Measurements from ENCODE around the gene PTDSS2. TPM values are rescaled to one million over a fixed set of nuclear protein-coding genes. Genes with fewer than 3 reads are reported as not detected.
A peak's percentile ranks its signal among the peaks of the same experiment; 100 is the strongest.

PTDSS2 gene
- total RNA-seq, 1 donor from 2014 or later: 32.9 TPM

DNA sequence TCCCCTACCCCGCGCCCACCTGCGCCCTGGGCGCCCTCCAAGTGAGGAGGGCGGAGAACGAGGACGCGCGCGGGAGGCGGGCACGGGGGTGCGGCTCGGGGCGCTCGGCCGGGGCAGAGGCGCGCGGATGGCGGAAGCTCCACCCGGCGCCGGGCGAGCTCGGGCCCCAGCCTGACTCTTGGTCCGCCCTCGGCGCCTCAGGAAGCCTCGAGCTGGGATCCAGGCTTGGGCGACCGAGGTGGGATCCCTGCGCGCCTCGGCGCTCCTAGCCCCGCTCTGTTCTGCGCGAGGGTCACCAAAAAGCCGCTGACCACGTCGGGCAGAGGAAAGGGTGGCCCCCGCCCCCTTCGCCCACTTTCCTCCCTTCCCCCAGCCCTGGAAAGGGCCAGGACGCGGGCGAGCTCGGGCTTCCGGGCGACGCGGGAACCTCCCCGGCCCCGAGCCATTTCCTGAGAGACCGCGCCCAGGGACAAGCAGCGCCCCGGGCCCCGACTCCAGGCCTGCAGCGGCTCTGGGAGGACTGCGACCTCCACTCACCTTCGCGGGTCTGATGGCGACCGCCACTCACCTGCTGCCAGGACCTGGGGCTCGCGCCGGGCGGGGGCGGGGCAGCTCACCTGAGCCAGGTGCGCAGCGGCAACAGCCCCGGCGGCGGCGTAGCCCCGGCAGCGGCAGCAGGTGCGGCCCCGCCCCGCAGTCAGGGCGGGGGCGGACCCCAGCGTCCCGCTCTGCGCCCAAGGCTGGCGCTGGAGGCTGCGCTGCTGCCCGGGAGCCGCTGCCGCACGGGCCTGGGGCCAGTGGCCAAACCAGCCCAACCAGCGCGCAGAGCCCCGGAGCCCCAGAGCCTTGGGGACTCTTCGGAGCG lies 33.1 kb upstream of the PTDSS2 start:
- ATAC-seq (peak; percentile 82 to 90), DNase-seq (peak; percentile 85)
- Histone ChIP-seq H3K4me3 (peak overlapping the region; percentile 74), H3K9me3 (no peaks in the 10 kb centered on the region), H3K4me1 (peaks cover 38% of the 10 kb centered on the region), H3K27me3 (ENCODE audit: low read depth) (no peaks in the 10 kb centered on the region), H3K36me3 (no peaks in the 10 kb centered on the region), H3K27ac (peak overlapping the region; percentile 94)
- TF ChIP-seq, protein P1, sequence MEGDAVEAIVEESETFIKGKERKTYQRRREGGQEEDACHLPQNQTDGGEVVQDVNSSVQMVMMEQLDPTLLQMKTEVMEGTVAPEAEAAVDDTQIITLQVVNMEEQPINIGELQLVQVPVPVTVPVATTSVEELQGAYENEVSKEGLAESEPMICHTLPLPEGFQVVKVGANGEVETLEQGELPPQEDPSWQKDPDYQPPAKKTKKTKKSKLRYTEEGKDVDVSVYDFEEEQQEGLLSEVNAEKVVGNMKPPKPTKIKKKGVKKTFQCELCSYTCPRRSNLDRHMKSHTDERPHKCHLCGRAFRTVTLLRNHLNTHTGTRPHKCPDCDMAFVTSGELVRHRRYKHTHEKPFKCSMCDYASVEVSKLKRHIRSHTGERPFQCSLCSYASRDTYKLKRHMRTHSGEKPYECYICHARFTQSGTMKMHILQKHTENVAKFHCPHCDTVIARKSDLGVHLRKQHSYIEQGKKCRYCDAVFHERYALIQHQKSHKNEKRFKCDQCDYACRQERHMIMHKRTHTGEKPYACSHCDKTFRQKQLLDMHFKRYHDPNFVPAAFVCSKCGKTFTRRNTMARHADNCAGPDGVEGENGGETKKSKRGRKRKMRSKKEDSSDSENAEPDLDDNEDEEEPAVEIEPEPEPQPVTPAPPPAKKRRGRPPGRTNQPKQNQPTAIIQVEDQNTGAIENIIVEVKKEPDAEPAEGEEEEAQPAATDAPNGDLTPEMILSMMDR (IDR thresholded peaks at IDR 0.05): no peak
- intact Hi-C loops (cut with DNase I): no loop called here

DNA sequence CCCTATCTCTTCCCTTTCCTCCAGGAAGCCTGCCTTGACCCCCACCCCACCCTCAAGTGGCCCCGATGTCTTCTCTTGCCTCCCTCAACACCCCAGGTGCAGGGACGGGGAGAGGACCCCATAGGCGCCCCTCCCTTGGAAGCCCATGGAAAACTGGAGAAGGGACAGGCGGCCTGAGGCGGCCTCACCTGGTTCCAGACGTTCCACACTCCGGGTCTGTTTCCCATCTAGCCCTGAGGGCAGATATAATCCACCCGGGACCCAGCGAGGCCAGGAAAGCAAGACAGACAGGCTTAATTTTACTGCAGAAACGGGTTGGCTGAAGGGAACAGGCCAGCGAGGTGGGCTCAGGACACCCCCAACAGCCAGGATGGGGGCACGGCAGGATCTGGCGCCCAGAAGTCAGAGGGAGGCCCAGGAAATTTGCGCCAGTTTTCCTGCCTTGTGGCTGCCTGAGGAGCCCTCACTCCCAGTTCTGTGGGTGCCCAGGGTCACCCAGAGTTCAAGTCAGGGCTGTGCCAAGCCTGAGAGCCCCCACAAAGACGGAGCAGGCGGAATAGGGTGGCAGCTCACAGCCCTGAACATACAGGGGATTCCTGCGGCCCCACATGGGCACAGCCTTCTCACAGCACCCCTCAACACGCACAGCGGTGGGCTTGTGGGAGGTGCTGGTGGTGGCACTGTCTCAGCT lies 32.3 kb upstream of the PTDSS2 start:
- peak; percentile 44 for DNase-seq

DNA sequence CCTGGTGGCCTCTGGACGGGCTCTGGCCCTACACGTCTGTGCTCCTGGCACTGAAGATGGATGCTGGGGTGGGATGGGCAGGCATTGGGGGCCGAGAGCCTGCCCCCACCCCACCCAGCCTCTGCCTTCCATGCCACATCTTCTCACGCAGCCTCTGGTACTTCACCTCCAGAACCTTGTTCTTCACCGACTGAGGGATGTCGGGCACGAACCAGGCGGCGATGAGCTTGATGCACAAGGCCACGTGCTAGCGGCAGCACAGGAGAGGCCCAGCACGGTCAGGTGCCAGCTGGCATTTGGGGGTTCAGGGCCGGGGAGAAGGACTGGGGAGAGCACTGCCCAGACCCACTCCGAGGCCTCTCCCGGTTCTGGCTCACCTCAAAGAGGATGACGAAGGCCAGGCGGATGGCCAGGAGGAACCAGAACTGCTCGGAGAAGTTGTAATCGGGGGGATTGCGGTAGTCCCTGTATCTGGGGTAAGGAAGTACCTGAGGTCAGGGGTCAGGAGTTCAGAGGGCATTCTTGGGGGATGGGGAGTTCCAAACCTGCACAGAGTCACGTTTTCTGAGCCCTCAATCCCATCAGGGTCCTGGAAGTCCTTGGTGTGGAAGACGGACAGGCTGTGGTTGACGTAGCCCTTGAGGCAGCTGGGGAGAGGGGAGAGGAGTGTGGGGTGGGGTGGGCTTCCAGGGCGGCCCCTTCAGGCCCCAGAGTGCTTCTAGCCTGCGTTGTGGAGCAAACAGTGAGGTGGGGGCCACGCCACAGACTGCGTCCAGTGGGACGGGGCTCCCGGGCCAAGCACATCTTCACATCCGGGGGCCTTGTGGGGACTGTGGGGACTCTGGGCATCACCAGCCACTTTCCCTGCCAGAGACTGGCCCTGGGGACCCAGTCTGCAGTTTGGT lies 31.5 kb upstream of the PTDSS2 start:
- H3K4me3 ChIP-seq: no peak overlapping the region
- H3K9me3 ChIP-seq: no peaks in the 10 kb centered on the region
- no peaks in the 10 kb centered on the region for H3K27me3 ChIP-seq (ENCODE audit: low read depth)
- TF ChIP-seq, protein P1 (IDR thresholded peaks at IDR 0.05): no peak
- ATAC-seq: no peak
- peak; percentile 45 for DNase-seq
- intact Hi-C loops (cut with DNase I): no loop called here
- H3K27ac ChIP-seq: no peak overlapping the region
- peaks cover 28% of the 10 kb centered on the region for H3K4me1 ChIP-seq
- no peaks in the 10 kb centered on the region for H3K36me3 ChIP-seq

More for the DNA sequence above, 32.3 kb upstream of the PTDSS2 start:
- H3K27ac ChIP-seq: peak overlapping the region; percentile 94
- intact Hi-C loops (cut with DNase I): no loop called here
- ATAC-seq: no peak
- H3K27me3 ChIP-seq (ENCODE audit: low read depth): no peaks in the 10 kb centered on the region
- H3K9me3 ChIP-seq: no peaks in the 10 kb centered on the region
- H3K4me3 ChIP-seq: peak overlapping the region; percentile 74
- H3K36me3 ChIP-seq: no peaks in the 10 kb centered on the region
- H3K4me1 ChIP-seq: peaks cover 36% of the 10 kb centered on the region
- TF ChIP-seq, protein P1 (IDR thresholded peaks at IDR 0.05): no peak

DNA sequence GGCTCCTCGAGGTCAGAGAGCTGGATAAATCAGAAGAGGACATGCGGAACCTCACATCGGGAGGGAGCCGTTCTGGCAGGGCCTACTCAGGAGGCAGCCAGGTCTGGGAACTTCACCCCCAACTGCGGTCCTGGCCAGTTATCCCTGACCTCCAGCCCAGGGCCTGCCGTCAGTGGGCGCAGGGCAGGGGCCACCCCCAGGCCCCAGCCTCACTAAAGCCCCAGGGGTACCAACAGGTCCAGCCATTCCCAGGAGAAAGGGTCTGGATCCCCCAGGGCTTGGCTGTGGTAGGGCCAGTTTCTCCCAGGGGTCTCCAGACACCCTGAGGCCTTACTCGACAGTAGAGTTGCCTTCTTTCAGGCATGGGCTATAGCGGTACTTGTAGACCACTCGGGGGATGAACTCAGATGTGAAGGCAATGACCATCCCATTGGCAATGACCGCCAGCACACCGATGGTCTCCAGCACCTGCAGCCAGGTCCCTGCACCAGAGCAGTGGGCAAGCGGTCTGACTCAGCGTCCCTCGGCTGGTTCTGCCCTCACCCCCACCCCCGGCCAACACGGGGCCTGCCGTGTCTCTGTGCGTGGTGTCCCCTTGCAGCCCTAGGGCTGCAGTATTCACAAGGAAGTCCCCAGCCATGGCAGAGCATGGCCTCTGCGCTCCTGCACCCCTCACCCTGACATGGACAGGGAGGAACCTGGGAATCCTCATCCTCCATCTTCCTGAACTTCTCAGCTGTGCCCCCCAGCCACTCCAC lies 30.7 kb upstream of the PTDSS2 start:
- ATAC-seq (no peak), DNase-seq (peak; percentile 44)
- Histone ChIP-seq H3K4me3 (no peak overlapping the region), H3K4me1 (peaks cover 26% of the 10 kb centered on the region), H3K36me3 (no peaks in the 10 kb centered on the region), H3K27me3 (ENCODE audit: low read depth) (no peaks in the 10 kb centered on the region), H3K9me3 (no peaks in the 10 kb centered on the region), H3K27ac (no peak overlapping the region)
- TF ChIP-seq, protein P1 (IDR thresholded peaks at IDR 0.05): no peak
- intact Hi-C loops (cut with DNase I): no loop called here

Measured in lower lobe of right lung (tissue), 2 donors.